AG04449 (cell line): ENCODE data around the gene USF2.

Experiments
- CTCF ChIA-PET: fragments of 350-600 bp; formaldehyde crosslinking; extraction: SDS; loops from one replicate; lab custom pipeline; 2021; ENCODE audit warnings: antibody characterized with exemption; lab: Yijun Ruan, JAX
- POLR2A ChIA-PET: fragments of 400-600, 350-600 bp; formaldehyde crosslinking; extraction: SDS; loops from one replicate; lab custom pipeline; 2020; ENCODE audit warnings: antibody characterized with exemption, inconsistent platforms; lab: Yijun Ruan, JAX
- DNase-seq: peaks from one replicate; pipeline ENCODE4 v3.0.0-alpha.2; 2010; ENCODE audit warnings: low read depth, low spot score
- H3K4me3 ChIP-seq: 2 replicates; pipeline ENCODE4 v1.5.1; 2011; ENCODE audit warnings: low read depth, mild to moderate bottlenecking, control low read depth, low read length
- CTCF ChIP-seq: IDR thresholded peaks from one replicate; pipeline ENCODE4 v1.5.1; 2011; ENCODE audit warnings: mild to moderate bottlenecking, moderate library complexity, low read length, control low read depth, inconsistent platforms; ENCODE audit not compliant: insufficient read depth; ENCODE audit errors: missing control alignments

The USF2 gene

GRCh38 chr19:35264268-35265125 is 4.3 kb upstream of the USF2 start:
- no peak overlapping the region for H3K4me3 ChIP-seq
- CTCF ChIA-PET = interaction anchor here (1.0 to 1.7 kb wide), 5 partner anchors 10 to 220 kb away, joined by 3 to 6 read pairs (median 4); partner anchors contain the start of gene LGI4
- TF ChIP-seq CTCF = no peak
- no peak for DNase-seq
- POLR2A ChIA-PET = interaction anchor here (0.6 kb wide), 1 partner anchor 383 kb away, joined by 3 read pairs; the partner anchor contains the start of gene COX6B1

GRCh38 chr19:35265126-35265899 is 3.4 kb upstream of the USF2 start:
- TF ChIP-seq CTCF = no peak
- ChIA-PET POLR2A (no interaction called here), CTCF (interaction anchor here (0.5 to 1.5 kb wide), 2 partner anchors 23 to 130 kb away, joined by 3 to 6 read pairs; partner anchors contain the start of gene LGI4)
- H3K4me3 ChIP-seq = no peak overlapping the region
- DNase-seq = no peak

- no peak overlapping the region for H3K4me3 ChIP-seq
- ChIA-PET POLR2A (no interaction called here), CTCF (interaction anchor here (0.5 to 1.4 kb wide), 2 partner anchors 22 to 282 kb away, joined by 3 read pairs; no protein-coding TSS in a partner anchor)
- no peak for DNase-seq
- no peak for TF ChIP-seq CTCF
Observed at GRCh38 chr19:35265900-35266519, 2.8 kb upstream of the USF2 start.

- no peak for DNase-seq
- ChIA-PET CTCF (interaction anchor here (1.4 kb wide), 1 partner anchor 282 kb away, joined by 3 read pairs; no protein-coding TSS in a partner anchor), POLR2A (no interaction called here)
Observed at GRCh38 chr19:35266520-35267352, 2.0 kb upstream of the USF2 start.

GRCh38 chr19:35267353-35267817 is 1.4 kb upstream of the USF2 start:
- ChIA-PET CTCF (interaction anchor here (1.4 to 1.5 kb wide), 2 partner anchors 14 to 281 kb away, joined by 3 read pairs; no protein-coding TSS in a partner anchor), POLR2A (no interaction called here)
- TF ChIP-seq CTCF = no peak
- no peak for DNase-seq
- H3K4me3 ChIP-seq = peak overlapping the region; percentile 82

More at GRCh38 chr19:35266520-35267352, 2.0 kb upstream of the USF2 start:
- no peak for TF ChIP-seq CTCF
- H3K4me3 ChIP-seq = peak overlapping the region; percentile 82
